Right atrium auricular region (tissue), 2 donors: ENCODE measurements around the gene CCDC51. TPM values are rescaled to one million over a fixed set of nuclear protein-coding genes. Genes with fewer than 3 reads are reported as not detected.

ENCODE experiments used
- DNase-seq: peaks from one replicate; pipeline ENCODE4 v3.0.0-alpha.2; 2019; ENCODE audit warnings: low spot score
- H3K27ac ChIP-seq, 2 donors: fragments of 200-600 bp; sonication (generic); 1 replicate in 1 of 2; 2 replicates in 1 of 2; pipeline ENCODE4 v1.5.1; 2016 to 2019
- H3K27me3 ChIP-seq, 2 donors: fragments of 200-600 bp; sonication (generic); one replicate each; pipeline versions ENCODE4 v1.5.1 to v1.6.0; 2017 to 2019
- H3K36me3 ChIP-seq: fragments of 200-600 bp; sonication (generic); one replicate; pipeline ENCODE4 v1.5.1; 2016
- H3K4me1 ChIP-seq, 2 donors: fragments of 200-600 bp; sonication (generic); one replicate each; pipeline versions ENCODE4 v1.5.1 to v1.6.0; 2017 to 2019
- H3K4me3 ChIP-seq, 2 donors: fragments of 200-600 bp; sonication (generic); 1 replicate in 1 of 2; 2 replicates in 1 of 2; pipeline ENCODE4 v1.5.1; 2017 to 2019; ENCODE audit warnings: mild to moderate bottlenecking in 1 of 2, moderate library complexity in 1 of 2
- H3K9me3 ChIP-seq, 2 donors: fragments of 200-600 bp; sonication (generic); one replicate each; pipeline ENCODE4 v1.5.1; 2019
- total RNA-seq, 2 donors: library from RNA; depleted of rRNA; stranded (reverse); fragments of >200 nt; gene quantifications; one replicate each; pipeline ENCODE4 v1.1.0, GENCODE V29; 2016
- TF ChIP-seq, protein P1 (sequence below), 2 donors: fragments of 200-600 bp; sonication (generic); IDR thresholded peaks; one replicate each; pipeline ENCODE4 v1.5.1; 2019; ENCODE audit warnings: antibody characterized with exemption in 2 of 2

Gene CCDC51
- total RNA-seq, 2 donors from 2014 or later, result 8.4 to 9.2 TPM

DNA sequence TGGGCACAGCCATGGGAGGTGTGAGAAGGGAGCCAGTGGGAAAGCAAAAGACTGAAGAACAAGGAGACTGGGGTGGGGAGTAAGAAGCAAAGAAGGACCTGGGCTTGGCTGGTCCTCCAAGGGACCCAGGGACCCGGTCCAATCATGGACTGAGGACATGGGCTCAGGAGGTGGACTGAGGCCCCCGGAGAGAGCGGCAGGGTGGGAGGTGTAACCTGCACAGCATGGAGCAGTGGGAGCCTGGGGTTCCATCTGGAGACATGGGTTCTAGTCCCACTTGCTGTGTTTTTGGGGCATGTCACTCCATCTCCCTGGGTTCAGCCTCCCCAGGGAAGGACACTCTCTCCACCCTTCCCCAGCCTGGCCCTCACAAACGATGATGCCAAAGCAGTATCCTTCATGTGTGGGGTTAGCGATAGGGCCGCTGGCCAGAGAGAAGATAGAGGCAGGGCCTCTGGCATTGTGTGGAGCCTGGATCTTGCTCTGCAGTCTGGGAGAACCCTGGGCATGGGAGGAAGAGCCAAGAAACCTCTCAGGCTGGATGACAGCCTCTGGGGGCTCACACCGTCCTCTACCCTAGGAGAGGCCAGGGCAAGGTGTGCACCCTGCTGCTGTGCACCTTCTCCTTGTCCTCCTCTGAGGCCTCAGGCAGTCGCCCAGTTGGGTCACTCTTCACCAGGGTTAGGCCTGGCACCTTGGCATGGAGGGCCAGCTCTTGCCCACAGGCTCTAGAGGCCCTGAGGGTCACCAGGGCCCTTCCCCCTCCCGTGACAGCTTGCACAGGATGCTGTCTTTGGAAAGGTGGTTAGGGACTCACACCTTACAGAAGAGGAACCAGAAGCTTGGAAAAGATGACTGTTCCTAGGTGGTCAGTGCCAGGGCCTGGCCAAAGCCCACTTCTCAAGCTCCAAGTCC, 41.9 kb downstream of the CCDC51 start:
- Histone ChIP-seq H3K27me3 (no peaks in the 10 kb centered on the region), H3K36me3 (no peaks in the 10 kb centered on the region), H3K4me3 (no peak overlapping the region), H3K9me3 (no peaks in the 10 kb centered on the region), H3K27ac (no peak overlapping the region), H3K4me1 (peaks cover 0 to 18% of the 10 kb centered on the region in 2 donors)
- no peak for DNase-seq
- TF ChIP-seq, protein P1, sequence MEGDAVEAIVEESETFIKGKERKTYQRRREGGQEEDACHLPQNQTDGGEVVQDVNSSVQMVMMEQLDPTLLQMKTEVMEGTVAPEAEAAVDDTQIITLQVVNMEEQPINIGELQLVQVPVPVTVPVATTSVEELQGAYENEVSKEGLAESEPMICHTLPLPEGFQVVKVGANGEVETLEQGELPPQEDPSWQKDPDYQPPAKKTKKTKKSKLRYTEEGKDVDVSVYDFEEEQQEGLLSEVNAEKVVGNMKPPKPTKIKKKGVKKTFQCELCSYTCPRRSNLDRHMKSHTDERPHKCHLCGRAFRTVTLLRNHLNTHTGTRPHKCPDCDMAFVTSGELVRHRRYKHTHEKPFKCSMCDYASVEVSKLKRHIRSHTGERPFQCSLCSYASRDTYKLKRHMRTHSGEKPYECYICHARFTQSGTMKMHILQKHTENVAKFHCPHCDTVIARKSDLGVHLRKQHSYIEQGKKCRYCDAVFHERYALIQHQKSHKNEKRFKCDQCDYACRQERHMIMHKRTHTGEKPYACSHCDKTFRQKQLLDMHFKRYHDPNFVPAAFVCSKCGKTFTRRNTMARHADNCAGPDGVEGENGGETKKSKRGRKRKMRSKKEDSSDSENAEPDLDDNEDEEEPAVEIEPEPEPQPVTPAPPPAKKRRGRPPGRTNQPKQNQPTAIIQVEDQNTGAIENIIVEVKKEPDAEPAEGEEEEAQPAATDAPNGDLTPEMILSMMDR (IDR thresholded peaks at IDR 0.05), result no peak

DNA sequence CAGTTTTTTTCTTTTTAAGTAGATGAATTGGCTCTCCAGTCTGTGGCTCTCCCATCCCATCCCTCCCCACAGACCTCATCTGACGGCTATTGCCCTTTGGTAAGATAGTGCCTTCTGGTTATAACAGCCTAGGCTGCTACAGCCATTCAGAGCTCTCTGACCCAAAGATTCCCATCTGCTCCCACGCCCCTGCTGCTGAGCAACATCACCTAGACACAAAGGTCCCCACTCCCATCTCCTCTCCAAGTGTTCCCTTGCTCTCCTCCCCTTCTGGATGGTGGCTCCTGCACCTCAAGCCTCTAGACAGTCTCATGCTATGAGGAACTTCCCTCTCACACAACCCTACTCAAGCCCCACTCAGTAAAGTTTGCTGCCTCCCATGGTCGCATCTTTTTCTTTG, 44.2 kb downstream of the CCDC51 start:
- TF ChIP-seq, protein P1 (IDR thresholded peaks at IDR 0.05), result no peak
- Histone ChIP-seq H3K36me3 (no peaks in the 10 kb centered on the region), H3K9me3 (no peaks in the 10 kb centered on the region), H3K27me3 (no peaks in the 10 kb centered on the region), H3K4me3 (no peak overlapping the region), H3K4me1 (no peaks in the 10 kb centered on the region), H3K27ac (no peak overlapping the region)
- no peak for DNase-seq

DNA sequence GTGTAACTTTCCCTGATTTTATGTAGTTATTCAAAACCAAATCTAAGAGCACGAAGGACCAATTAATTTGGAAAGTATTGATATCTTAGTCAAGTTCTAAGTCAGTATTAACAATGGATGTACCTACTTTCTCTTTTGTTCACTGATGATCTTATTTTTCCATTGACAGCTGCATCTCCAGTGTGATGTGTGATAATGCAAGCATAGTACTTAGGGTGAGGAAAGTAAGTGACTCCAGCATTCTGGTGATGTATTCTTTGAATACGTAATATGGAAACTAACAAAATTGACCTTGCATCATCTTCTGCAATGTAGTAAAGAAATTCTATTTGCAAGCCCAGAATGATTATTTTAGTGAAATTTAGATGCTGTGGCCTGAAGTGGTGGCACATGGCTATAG, 45.5 kb downstream of the CCDC51 start:
- Histone ChIP-seq H3K4me3 (no peak overlapping the region), H3K36me3 (no peaks in the 10 kb centered on the region), H3K9me3 (no peaks in the 10 kb centered on the region), H3K27me3 (no peaks in the 10 kb centered on the region), H3K4me1 (no peaks in the 10 kb centered on the region), H3K27ac (no peak overlapping the region)
- DNase-seq, result no peak
- TF ChIP-seq, protein P1 (IDR thresholded peaks at IDR 0.05), result no peak

DNA sequence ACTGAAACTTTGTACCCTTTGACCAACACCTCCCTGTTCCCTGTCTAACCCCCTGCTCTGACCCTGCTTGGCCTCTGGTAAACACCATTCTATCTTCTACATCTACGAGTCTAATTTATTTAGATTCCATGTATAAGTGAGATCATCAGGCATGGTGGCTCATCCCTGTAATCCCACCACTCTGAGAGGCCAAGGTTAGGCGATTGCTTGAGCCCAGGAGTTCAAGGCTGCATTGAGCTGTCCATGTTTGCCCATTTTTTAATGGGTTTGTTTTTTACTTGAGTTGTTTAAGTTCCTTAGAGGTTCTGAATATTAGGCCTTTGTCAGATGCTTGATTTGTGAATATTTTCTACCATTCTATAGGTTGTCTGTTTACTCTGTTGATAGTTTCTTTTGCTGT, 51.0 kb downstream of the CCDC51 start:
- Histone ChIP-seq H3K27me3 (no peaks in the 10 kb centered on the region), H3K9me3 (no peaks in the 10 kb centered on the region), H3K36me3 (no peaks in the 10 kb centered on the region), H3K4me1 (no peaks in the 10 kb centered on the region), H3K27ac (no peak overlapping the region), H3K4me3 (no peak overlapping the region)
- TF ChIP-seq, protein P1 (IDR thresholded peaks at IDR 0.05), result no peak
- no peak for DNase-seq

DNA sequence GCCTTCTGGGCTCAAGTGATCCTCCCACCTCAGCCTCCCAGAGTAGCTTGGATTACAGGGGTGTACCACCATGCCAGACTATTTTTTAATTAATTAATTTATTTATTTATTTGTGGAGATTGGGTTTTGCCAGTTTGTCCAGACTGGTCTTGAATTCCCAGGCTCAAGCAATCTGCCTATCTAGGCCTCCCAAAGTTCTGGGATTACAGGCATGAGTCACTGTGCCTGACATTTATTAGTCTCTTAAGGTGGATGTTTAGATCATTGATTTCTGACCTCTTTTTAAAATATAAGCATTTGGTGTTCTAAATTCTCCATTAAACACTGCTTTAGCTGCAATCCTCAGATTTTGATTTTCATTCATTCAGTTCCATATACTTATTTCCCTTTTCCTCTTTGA, 52.3 kb downstream of the CCDC51 start:
- Histone ChIP-seq H3K27ac (no peak overlapping the region), H3K27me3 (no peaks in the 10 kb centered on the region), H3K9me3 (no peaks in the 10 kb centered on the region), H3K36me3 (no peaks in the 10 kb centered on the region), H3K4me1 (no peaks in the 10 kb centered on the region), H3K4me3 (no peak overlapping the region)
- TF ChIP-seq, protein P1 (IDR thresholded peaks at IDR 0.05), result no peak
- no peak for DNase-seq

Other genes with a start within 250 kb of the CCDC51 start
- gene CAMP, start 216.6 kb downstream of the CCDC51 start, total RNA-seq, result 1 to 10 TPM in 1 of 2 donors, not detected in 1; 1.5 TPM
- 1 to 10 TPM; 6.6 to 6.7 TPM for gene ZNF589, start 199.0 kb downstream of the CCDC51 start, total RNA-seq
- gene NME6, start 138.8 kb downstream of the CCDC51 start, total RNA-seq, result 10 to 100 TPM; 19.9 to 21.1 TPM
- not detected for gene SPINK8, start 106.5 kb downstream of the CCDC51 start, total RNA-seq
- not detected for gene FBXW12, start 67.9 kb downstream of the CCDC51 start, total RNA-seq
- 10 to 100 TPM; 69.4 to 73.0 TPM for gene PLXNB1, start 10.0 kb downstream of the CCDC51 start, total RNA-seq
- gene TMA7, start 138 bp upstream of the CCDC51 start, total RNA-seq, result 100 to 1,000 TPM; 194 to 286 TPM
- gene ATRIP, start 6.6 kb upstream of the CCDC51 start, total RNA-seq, result 1 to 10 TPM; 2.0 to 3.1 TPM
- 100 to 1,000 TPM in 1 of 2 donors, 10 to 100 TPM in 1; 66.9 to 120 TPM for gene SHISA5, start 64.1 kb upstream of the CCDC51 start, total RNA-seq
- 1 to 10 TPM in 1 of 2 donors, under 1 TPM in 1; 0.59 to 1.2 TPM for gene PFKFB4, start 116.7 kb upstream of the CCDC51 start, total RNA-seq
- gene UCN2, start 123.7 kb upstream of the CCDC51 start, total RNA-seq, result not detected
- 1 to 10 TPM; 1.9 to 2.6 TPM for gene COL7A1, start 155.2 kb upstream of the CCDC51 start, total RNA-seq
- gene UQCRC1, start 169.5 kb upstream of the CCDC51 start, total RNA-seq, result 100 to 1,000 TPM; 847 to 948 TPM
- not detected for gene TMEM89, start 181.7 kb upstream of the CCDC51 start, total RNA-seq
- gene SLC26A6, start 195.3 kb upstream of the CCDC51 start, total RNA-seq, result 10 to 100 TPM in 1 of 2 donors, 1 to 10 TPM in 1; 9.6 to 10.1 TPM
- gene CELSR3, start 222.8 kb upstream of the CCDC51 start, total RNA-seq, result under 1 TPM; 0.11 to 0.59 TPM
- gene NCKIPSD, start 245.8 kb upstream of the CCDC51 start, total RNA-seq, result 10 to 100 TPM; 51.7 to 97.7 TPM